A673 (cell line): ENCODE measurements around the gene CCDC18. TPM values are rescaled to one million over a fixed set of nuclear protein-coding genes. Genes with fewer than 3 reads are reported as not detected.
"Not testable (repeated sequence)": the region's sequence is repeated elsewhere in the genome, so short reads cannot be mapped to it uniquely, and the experiment has no call there.

Experiments used
- BruUV-seq: library from RNA; stranded (reverse); fragments of 400-500 nt; replicated peaks from 2 replicates; lab custom pipeline; 2021; lab: Mats Ljungman, UMichigan
- CTCF ChIA-PET: fragments of 300-600 bp; sonication (Branson Sonifier 250); formaldehyde crosslinking; loops from one replicate; lab custom pipeline; 2022; ENCODE audit warnings: antibody characterized with exemption; lab: Charles Lee
- POLR2A ChIA-PET: fragments of 300-600 bp; sonication (Branson Sonifier 250); formaldehyde crosslinking; loops from one replicate; lab custom pipeline; 2022; ENCODE audit warnings: antibody characterized with exemption; ENCODE audit not compliant: low non-redundant PET; lab: Charles Lee
- DNase-seq: peaks from one replicate; pipeline ENCODE4 v3.0.0-alpha.2; 2015; ENCODE audit warnings: low spot score
- H3K27ac ChIP-seq: fragments of 200-600 bp; sonication (generic); 2 replicates; pipeline ENCODE4 v1.5.1; 2016; ENCODE audit warnings: mixed run types, low read depth, mild to moderate bottlenecking, mixed read lengths, antibody characterized with exemption, low read length; ENCODE audit not compliant: poor library complexity, severe bottlenecking
- H3K27me3 ChIP-seq: fragments of 200-600 bp; sonication (generic); replicated peaks from 2 replicates; pipeline ENCODE4 v1.6.1; 2017; ENCODE audit warnings: mixed run types, low read depth, mild to moderate bottlenecking, mixed read lengths, antibody characterized with exemption, low read length; ENCODE audit not compliant: insufficient read depth, poor library complexity
- H3K36me3 ChIP-seq: fragments of 200-600 bp; sonication (generic); 2 replicates; pipeline ENCODE4 v1.6.1; 2016; ENCODE audit warnings: mixed run types, mild to moderate bottlenecking, mixed read lengths, antibody characterized with exemption, low read length; ENCODE audit not compliant: insufficient read depth, poor library complexity, severe bottlenecking
- H3K4me1 ChIP-seq: fragments of 200-600 bp; sonication (generic); 2 replicates; pipeline ENCODE4 v1.6.1; 2017; ENCODE audit warnings: mixed run types, mild to moderate bottlenecking, mixed read lengths, antibody characterized with exemption, low read length; ENCODE audit not compliant: insufficient read depth, poor library complexity, severe bottlenecking
- H3K4me3 ChIP-seq: fragments of 200-600 bp; sonication (generic); 2 replicates; pipeline ENCODE4 v1.5.1; 2016; ENCODE audit warnings: low read depth, mixed run types, mild to moderate bottlenecking, mixed read lengths, low read length; ENCODE audit not compliant: poor library complexity, severe bottlenecking
- H3K9me3 ChIP-seq: fragments of 200-600 bp; sonication (generic); 2 replicates; pipeline ENCODE4 v1.6.1; 2016; ENCODE audit warnings: mixed run types, low read depth, mild to moderate bottlenecking, mixed read lengths, antibody characterized with exemption, low read length; ENCODE audit not compliant: poor library complexity, severe bottlenecking
- EZH2 ChIP-seq: fragments of 200-600 bp; sonication (generic); IDR thresholded peaks from 2 replicates; pipeline ENCODE4 v1.6.1; 2017; ENCODE audit warnings: borderline replicate concordance, low read depth, mild to moderate bottlenecking, mixed read lengths, antibody characterized with exemption, low read length; ENCODE audit not compliant: poor library complexity, severe bottlenecking
- intact Hi-C: fragments of 100-400 bp; cut with micrococcal nuclease; formaldehyde crosslinking; loops from one replicate; pipeline ENCODE4 v1.10.0; 2022; ENCODE audit not compliant: unreplicated experiment
- total RNA-seq: library from RNA; stranded (reverse); gene quantifications from 2 replicates; pipeline ENCODE4 v1.2.3, GENCODE V29; 2021
- TF ChIP-seq, protein P1 (sequence below): fragments of 300-800, 200-600 bp; sonication (generic); conservative IDR thresholded peaks from 2 replicates; pipeline ENCODE4 v1.5.1; 2017; ENCODE audit warnings: low read depth, mild to moderate bottlenecking, antibody characterized with exemption, low read length, moderate library complexity, mixed read lengths

The CCDC18 gene
- total RNA-seq, 1 experiment from 2014 or later: 22.1 TPM

DNA sequence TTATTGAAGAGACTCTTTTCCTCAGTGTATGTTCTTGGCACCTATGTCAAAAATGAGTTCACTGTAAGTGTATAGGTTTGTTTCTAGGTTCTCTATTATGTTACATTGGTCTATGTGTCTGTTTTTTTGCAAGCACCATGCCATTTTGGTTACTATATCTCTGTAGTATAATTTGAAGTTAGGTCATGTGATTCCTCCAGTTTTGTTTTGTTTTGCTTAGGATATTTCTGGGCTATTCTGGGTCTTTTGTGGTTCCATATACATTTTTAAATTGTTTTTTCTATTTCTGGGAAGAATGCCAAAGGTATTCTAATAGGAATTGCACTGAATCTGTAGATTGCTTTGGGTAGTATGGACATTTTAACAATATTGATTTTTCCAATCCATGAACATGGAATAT, 13.5 kb upstream of the CCDC18 start:
- Histone ChIP-seq H3K4me1 (peaks cover 4% of the 10 kb centered on the region), H3K36me3 (no peaks in the 10 kb centered on the region), H3K9me3 (peaks cover 7% of the 10 kb centered on the region), H3K27ac (no peak overlapping the region), H3K4me3 (no peak overlapping the region), H3K27me3 (no peaks in the 10 kb centered on the region)
- intact Hi-C loops: no loop called here
- ChIA-PET CTCF (no interaction called here), POLR2A (no interaction called here)
- DNase-seq: no peak
- BruUV-seq: no TSS peak
- TF ChIP-seq, protein P1, sequence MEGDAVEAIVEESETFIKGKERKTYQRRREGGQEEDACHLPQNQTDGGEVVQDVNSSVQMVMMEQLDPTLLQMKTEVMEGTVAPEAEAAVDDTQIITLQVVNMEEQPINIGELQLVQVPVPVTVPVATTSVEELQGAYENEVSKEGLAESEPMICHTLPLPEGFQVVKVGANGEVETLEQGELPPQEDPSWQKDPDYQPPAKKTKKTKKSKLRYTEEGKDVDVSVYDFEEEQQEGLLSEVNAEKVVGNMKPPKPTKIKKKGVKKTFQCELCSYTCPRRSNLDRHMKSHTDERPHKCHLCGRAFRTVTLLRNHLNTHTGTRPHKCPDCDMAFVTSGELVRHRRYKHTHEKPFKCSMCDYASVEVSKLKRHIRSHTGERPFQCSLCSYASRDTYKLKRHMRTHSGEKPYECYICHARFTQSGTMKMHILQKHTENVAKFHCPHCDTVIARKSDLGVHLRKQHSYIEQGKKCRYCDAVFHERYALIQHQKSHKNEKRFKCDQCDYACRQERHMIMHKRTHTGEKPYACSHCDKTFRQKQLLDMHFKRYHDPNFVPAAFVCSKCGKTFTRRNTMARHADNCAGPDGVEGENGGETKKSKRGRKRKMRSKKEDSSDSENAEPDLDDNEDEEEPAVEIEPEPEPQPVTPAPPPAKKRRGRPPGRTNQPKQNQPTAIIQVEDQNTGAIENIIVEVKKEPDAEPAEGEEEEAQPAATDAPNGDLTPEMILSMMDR: no peak
- TF ChIP-seq EZH2: no peak

DNA sequence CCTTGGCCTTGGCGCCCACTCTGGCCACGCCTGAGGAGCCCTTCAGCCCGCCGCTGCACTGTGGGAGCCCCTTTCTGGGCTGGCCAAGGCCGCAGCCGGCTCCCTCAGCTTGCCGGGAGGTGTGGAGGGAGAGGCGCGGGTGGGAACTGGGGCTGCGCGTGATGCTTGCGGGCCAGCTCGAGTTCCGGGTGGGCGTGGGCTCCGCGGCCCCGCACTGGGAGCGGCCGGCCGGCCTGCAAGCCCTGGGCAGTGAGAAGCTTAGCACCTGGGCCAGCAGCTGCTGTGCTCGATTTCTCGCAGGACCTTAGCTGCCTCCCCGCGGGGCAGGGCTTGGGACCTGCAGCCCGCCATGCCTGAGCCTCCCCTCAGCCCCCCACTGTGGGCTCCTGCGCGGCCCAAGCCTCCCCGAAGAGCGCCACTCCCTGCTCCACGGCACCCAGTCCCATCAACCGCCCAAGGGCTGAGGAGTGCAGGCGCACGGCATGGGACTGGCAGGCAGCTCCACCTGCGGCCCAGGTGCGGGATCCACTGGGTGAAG, 10.3 kb upstream of the CCDC18 start:
- H3K27ac ChIP-seq, H3K4me1 ChIP-seq, intact Hi-C loops, POLR2A ChIA-PET, H3K4me3 ChIP-seq, H3K27me3 ChIP-seq, H3K9me3 ChIP-seq, CTCF ChIA-PET, H3K36me3 ChIP-seq, DNase-seq, BruUV-seq: not testable (repeated sequence)

DNA sequence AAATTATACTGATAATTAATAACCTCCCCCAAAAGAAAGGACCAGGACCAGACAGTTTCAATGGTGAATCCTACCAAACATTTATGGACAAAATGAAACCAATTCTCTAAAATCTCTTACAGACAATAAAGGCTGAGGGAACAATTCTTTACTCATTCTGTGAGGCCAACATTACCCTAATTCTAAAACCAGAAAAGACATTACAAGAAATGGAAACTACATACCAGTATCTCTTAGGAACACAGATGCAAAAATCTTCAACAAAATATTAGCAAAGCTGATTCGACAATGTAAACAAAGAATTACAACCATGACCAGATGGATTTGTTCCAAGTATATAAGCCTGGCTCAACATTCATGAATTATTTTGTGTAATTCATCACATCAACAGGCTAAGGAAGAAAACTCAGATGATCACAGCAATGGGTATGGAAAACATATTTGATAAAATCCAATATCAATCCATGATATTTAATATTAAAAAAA, 8.9 kb upstream of the CCDC18 start:
- no peak overlapping the region for H3K27ac ChIP-seq
- ChIA-PET CTCF (no interaction called here), POLR2A (no interaction called here)
- DNase-seq: no peak
- no peaks in the 10 kb centered on the region for H3K36me3 ChIP-seq
- H3K4me3 ChIP-seq: no peak overlapping the region
- H3K27me3 ChIP-seq: no peaks in the 10 kb centered on the region
- peaks cover 4% of the 10 kb centered on the region for H3K9me3 ChIP-seq
- intact Hi-C loops: no loop called here
- H3K4me1 ChIP-seq: peaks cover 4% of the 10 kb centered on the region
- TF ChIP-seq EZH2: no peak
- TF ChIP-seq, protein P1: no peak
- no TSS peak for BruUV-seq

DNA sequence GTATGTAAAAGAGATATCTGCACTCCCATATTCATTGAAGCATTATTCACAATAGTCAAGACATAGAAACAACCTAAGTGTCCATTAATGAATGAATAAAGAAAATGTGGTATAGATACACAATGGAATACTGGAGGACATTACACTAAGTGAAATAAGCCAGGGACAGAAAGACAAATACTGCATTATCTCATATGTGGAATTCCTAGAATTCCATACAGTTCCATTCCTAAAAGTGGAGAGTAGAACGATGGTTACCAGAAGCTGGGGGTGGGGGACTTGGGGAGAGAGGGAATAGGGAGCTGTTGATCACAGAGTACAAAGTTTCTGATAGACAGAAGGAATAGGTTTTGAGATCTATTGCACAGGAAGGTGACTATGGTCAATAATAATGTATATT, 7.7 kb upstream of the CCDC18 start:
- BruUV-seq: no TSS peak
- no peak for DNase-seq
- POLR2A ChIA-PET: no interaction called here
- peaks cover 2% of the 10 kb centered on the region for H3K9me3 ChIP-seq
- intact Hi-C loops: no loop called here
- TF ChIP-seq, protein P1: no peak
- TF ChIP-seq EZH2: no peak
- H3K4me1 ChIP-seq: peaks cover 9% of the 10 kb centered on the region
- no peaks in the 10 kb centered on the region for H3K36me3 ChIP-seq
- H3K27me3 ChIP-seq: no peaks in the 10 kb centered on the region
- no peak overlapping the region for H3K27ac ChIP-seq
- no peak overlapping the region for H3K4me3 ChIP-seq
- CTCF ChIA-PET: no interaction called here

DNA sequence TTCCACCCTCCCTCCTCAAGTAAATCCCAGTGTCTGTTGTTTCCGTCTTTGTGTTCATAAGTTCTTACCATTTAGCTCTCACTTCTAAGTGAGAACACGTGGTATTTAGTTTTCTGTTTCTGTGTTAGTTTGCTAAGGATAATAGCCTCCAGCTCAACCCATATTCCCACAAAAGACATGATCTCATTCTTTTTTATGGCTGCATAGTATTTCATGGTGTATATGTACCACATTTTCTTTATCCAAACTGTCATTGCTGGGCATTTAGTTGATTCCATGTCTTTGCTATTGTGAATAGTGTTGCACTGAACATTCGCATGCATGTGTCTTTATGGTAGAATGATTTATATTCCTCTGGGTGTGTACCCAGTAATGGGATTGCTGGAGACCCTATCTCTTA, 5.9 kb upstream of the CCDC18 start:
- H3K27ac ChIP-seq, H3K27me3 ChIP-seq, BruUV-seq, intact Hi-C loops, POLR2A ChIA-PET, H3K9me3 ChIP-seq, CTCF ChIA-PET, H3K36me3 ChIP-seq, DNase-seq, H3K4me3 ChIP-seq: not testable (repeated sequence)
- H3K4me1 ChIP-seq: peaks cover 16% of the 10 kb centered on the region
